IPS DF 6.9 (cell line): ENCODE results near the gene ZMIZ1.

ENCODE experiments used
- DNase-seq: peaks from one replicate; pipeline ENCODE4 v3.0.0-alpha.2; 2013; ENCODE audit warnings: low read depth, low spot score
- H3K27ac ChIP-seq: one replicate; pipeline ENCODE4 v1.5.1; 2013; ENCODE audit warnings: low read length, control low read depth
- H3K27me3 ChIP-seq: 2 replicates; pipeline ENCODE4 v1.6.1; 2013; ENCODE audit warnings: mild to moderate bottlenecking, low read length; ENCODE audit not compliant: control insufficient read depth, insufficient read depth
- H3K36me3 ChIP-seq: 2 replicates; pipeline ENCODE4 v1.6.1; 2013; ENCODE audit warnings: low read length; ENCODE audit not compliant: control insufficient read depth, insufficient read depth
- H3K4me1 ChIP-seq: 2 replicates; pipeline ENCODE4 v1.6.1; 2013; ENCODE audit warnings: low read length; ENCODE audit not compliant: control insufficient read depth, insufficient read depth
- H3K4me3 ChIP-seq: 2 replicates; pipeline ENCODE4 v1.5.1; 2013; ENCODE audit warnings: mild to moderate bottlenecking, low read length
- H3K9me3 ChIP-seq: 2 replicates; pipeline ENCODE4 v1.6.1; 2013; ENCODE audit warnings: low read length, inconsistent platforms; ENCODE audit not compliant: control insufficient read depth, insufficient read depth
- WGBS: extraction: QIAGEN DNeasy Blood & Tissue Kit; methylation state at CpG from one replicate; pipeline ENCODE4 v1.1.7; 2013; ENCODE audit warnings: mixed read lengths, missing lambda C conversion rate; ENCODE audit not compliant: insufficient read length, insufficient coverage; 5-methylcytosine and 5-hydroxymethylcytosine counted together

The ZMIZ1 gene

GRCh38 chr10:79202188-79203013, 133.6 kb downstream of the ZMIZ1 start:
- Histone ChIP-seq H3K9me3 (no peaks in the 10 kb centered on the region), H3K36me3 (peaks cover 10% of the 10 kb centered on the region), H3K4me1 (no peaks in the 10 kb centered on the region), H3K4me3 (no peak overlapping the region), H3K27me3 (no peaks in the 10 kb centered on the region), H3K27ac (no peak overlapping the region)
- no CpG with 5 or more reads among the region's 9 CpGs for WGBS
- DNase-seq = no peak

GRCh38 chr10:79203014-79203644, 134.4 kb downstream of the ZMIZ1 start:
- WGBS = no CpG with 5 or more reads among the region's 13 CpGs
- no peaks in the 10 kb centered on the region for H3K4me1 ChIP-seq

GRCh38 chr10:79203833-79204232, 135.1 kb downstream of the ZMIZ1 start:
- H3K27ac ChIP-seq = no peak overlapping the region
- H3K27me3 ChIP-seq = no peaks in the 10 kb centered on the region
- H3K9me3 ChIP-seq = no peaks in the 10 kb centered on the region
- H3K4me3 ChIP-seq = no peak overlapping the region
- no CpG with 5 or more reads among the region's 8 CpGs for WGBS
- H3K36me3 ChIP-seq = peaks cover 16% of the 10 kb centered on the region
- H3K4me1 ChIP-seq = no peaks in the 10 kb centered on the region
- no peak for DNase-seq

More at GRCh38 chr10:79203014-79203644, 134.4 kb downstream of the ZMIZ1 start:
- Histone ChIP-seq H3K4me3 (no peak overlapping the region), H3K36me3 (peaks cover 11% of the 10 kb centered on the region), H3K9me3 (no peaks in the 10 kb centered on the region), H3K27me3 (no peaks in the 10 kb centered on the region), H3K27ac (no peak overlapping the region)
- DNase-seq = no peak

GRCh38 chr10:79206300-79207095, 137.7 kb downstream of the ZMIZ1 start:
- Histone ChIP-seq H3K4me3 (no peak overlapping the region), H3K4me1 (no peaks in the 10 kb centered on the region), H3K27me3 (no peaks in the 10 kb centered on the region), H3K9me3 (no peaks in the 10 kb centered on the region), H3K27ac (no peak overlapping the region), H3K36me3 (peaks cover 23% of the 10 kb centered on the region)
- WGBS = 100% methylated on average over 2 of the region's 13 CpGs
- no peak for DNase-seq

GRCh38 chr10:79207096-79207357, 138.3 kb downstream of the ZMIZ1 start:
- no peaks in the 10 kb centered on the region for H3K4me1 ChIP-seq
- no peak overlapping the region for H3K4me3 ChIP-seq
- peaks cover 23% of the 10 kb centered on the region; the same call in 1 of the 2 replicates for H3K36me3 ChIP-seq
- no CpG with 5 or more reads among the region's 4 CpGs for WGBS
- DNase-seq = no peak
- H3K9me3 ChIP-seq = no peaks in the 10 kb centered on the region
- H3K27ac ChIP-seq = no peak overlapping the region
- no peaks in the 10 kb centered on the region for H3K27me3 ChIP-seq

- H3K4me3 ChIP-seq = no peak overlapping the region
- no peaks in the 10 kb centered on the region for H3K27me3 ChIP-seq
- no peaks in the 10 kb centered on the region for H3K4me1 ChIP-seq
- peaks cover 23% of the 10 kb centered on the region; the same call in 1 of the 2 replicates for H3K36me3 ChIP-seq
- H3K9me3 ChIP-seq = no peaks in the 10 kb centered on the region
- no peak overlapping the region for H3K27ac ChIP-seq
- WGBS = no CpG with 5 or more reads among the region's 5 CpGs
- DNase-seq = no peak
Measured at GRCh38 chr10:79207726-79208125, 139.0 kb downstream of the ZMIZ1 start.

GRCh38 chr10:79208251-79208983, 139.7 kb downstream of the ZMIZ1 start:
- Histone ChIP-seq H3K27ac (no peak overlapping the region), H3K9me3 (no peaks in the 10 kb centered on the region), H3K36me3 (peaks cover 23% of the 10 kb centered on the region; the same call in 1 of the 2 replicates), H3K4me1 (no peaks in the 10 kb centered on the region), H3K4me3 (no peak overlapping the region; the same call in 1 of the 2 replicates), H3K27me3 (no peaks in the 10 kb centered on the region)
- no CpG with 5 or more reads among the region's 15 CpGs for WGBS
- no peak for DNase-seq

- no CpG with 5 or more reads among the region's 10 CpGs for WGBS
- Histone ChIP-seq H3K9me3 (no peaks in the 10 kb centered on the region), H3K4me1 (no peaks in the 10 kb centered on the region), H3K36me3 (peaks cover 17% of the 10 kb centered on the region; the same call in 1 of the 2 replicates), H3K27ac (no peak overlapping the region), H3K27me3 (no peaks in the 10 kb centered on the region), H3K4me3 (no peak overlapping the region)
- no peak for DNase-seq
Measured at GRCh38 chr10:79209340-79209739, 140.6 kb downstream of the ZMIZ1 start.

GRCh38 chr10:79209831-79210230, 141.1 kb downstream of the ZMIZ1 start:
- H3K9me3 ChIP-seq = no peaks in the 10 kb centered on the region
- no peaks in the 10 kb centered on the region for H3K27me3 ChIP-seq
- DNase-seq = no peak
- H3K27ac ChIP-seq = no peak overlapping the region
- no CpG with 5 or more reads among the region's 5 CpGs for WGBS
- no peaks in the 10 kb centered on the region for H3K4me1 ChIP-seq
- H3K36me3 ChIP-seq = peaks cover 17% of the 10 kb centered on the region; the same call in 1 of the 2 replicates
- no peak overlapping the region for H3K4me3 ChIP-seq

GRCh38 chr10:79210672-79211071, 141.9 kb downstream of the ZMIZ1 start:
- Histone ChIP-seq H3K4me1 (no peaks in the 10 kb centered on the region), H3K4me3 (no peak overlapping the region), H3K27ac (no peak overlapping the region), H3K27me3 (no peaks in the 10 kb centered on the region), H3K9me3 (no peaks in the 10 kb centered on the region), H3K36me3 (peaks cover 15% of the 10 kb centered on the region; the same call in 1 of the 2 replicates)
- no peak for DNase-seq
- no CpG with 5 or more reads among the region's 1 CpG for WGBS
